NCI-H1417 treated with DMSO at 0.1 percent for 48 hours (cell line): ENCODE measurements around the gene SNX3.

Source experiments
- DNase-seq: peaks from one replicate; lab custom pipeline; 2025; lab: John Stamatoyannopoulos, UW

Gene SNX3

DNA sequence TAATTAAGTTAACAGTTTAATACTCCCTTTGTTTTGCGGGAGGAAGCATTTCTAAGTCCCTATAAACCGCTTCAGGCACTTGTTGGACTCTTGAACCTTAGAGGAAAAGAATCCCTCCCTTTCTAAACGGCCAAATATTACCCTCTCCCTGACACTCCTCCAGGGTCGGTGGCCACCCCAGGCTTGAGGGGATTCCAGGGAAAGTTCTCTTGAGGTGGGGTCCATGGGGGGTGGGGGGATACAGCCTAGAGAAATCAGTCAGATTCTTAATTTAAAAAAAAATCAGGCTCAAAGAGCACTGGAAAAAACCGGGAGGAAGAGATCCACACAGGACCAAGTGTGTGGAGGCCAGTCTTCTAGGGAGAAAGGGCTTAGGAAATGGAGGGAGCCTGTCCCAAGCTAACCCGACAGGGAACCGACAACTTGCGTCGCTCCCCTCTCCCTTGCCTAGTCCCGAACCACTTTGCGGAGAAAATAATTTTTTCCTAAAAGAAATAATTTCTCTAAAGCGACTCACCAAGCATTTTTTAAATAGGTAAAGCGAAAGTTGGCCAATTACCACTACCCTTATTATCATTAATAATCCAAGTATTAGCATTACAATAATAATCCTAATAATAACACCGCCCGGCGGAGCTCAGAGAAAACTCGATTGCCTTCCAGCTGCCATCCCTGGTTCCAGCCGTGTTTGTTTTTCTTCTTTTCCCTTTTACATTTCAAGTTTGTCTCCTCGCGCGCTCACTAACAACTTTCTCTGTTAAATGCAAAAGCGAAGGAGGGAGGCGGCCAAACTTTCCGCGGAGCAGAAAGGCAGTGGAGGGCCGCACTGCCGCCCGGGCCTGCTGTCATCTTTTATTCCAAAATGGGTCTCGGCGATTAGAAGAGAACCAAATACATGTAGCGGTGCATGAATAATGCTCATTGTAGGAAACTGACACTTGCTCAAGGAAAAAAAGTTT lies 90.2 kb downstream of the SNX3 start:
- DNase-seq = no peak

DNA sequence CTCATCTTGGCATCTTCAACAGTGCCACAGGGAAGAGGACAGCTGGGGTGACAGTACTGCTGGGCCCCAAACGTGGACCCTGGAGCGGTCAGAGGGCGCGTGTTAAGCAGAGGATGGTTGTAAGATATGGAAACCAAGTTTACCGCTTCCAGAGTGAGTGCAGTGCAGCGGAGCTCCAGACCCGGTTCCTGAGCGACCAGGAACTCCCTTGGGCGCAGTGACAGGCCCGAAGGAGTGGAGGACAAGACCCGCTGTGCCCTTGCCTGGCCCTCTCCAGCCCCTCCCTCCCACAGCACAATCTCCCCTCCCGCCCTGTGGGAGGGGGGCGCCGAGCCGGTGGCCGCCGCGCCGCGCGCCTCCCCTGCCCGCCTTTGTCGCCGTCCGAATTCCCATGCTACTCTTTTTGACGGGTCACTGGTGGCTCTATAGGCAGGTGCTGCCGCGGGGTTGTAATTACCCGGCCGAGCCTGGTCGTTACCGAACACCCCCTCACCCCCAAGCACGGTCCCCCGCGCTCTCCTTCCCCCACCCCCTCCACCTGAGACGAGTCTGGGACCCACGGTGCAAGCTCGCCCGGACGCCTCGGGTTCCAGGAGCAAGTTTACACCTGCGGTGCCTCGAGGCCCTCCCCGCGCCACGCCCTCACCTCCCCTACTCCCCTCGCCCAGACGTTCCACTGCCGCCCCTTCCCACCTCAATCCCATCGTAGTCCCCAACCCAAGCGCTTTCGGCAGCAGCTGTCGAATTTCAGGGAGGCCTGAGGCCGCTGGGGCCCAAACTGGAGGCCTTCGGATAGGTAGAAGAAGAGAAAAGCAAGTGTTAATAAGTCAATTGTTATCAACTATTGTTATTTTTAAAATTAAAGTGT lies 91.1 kb downstream of the SNX3 start:
- DNase-seq = no peak

DNA sequence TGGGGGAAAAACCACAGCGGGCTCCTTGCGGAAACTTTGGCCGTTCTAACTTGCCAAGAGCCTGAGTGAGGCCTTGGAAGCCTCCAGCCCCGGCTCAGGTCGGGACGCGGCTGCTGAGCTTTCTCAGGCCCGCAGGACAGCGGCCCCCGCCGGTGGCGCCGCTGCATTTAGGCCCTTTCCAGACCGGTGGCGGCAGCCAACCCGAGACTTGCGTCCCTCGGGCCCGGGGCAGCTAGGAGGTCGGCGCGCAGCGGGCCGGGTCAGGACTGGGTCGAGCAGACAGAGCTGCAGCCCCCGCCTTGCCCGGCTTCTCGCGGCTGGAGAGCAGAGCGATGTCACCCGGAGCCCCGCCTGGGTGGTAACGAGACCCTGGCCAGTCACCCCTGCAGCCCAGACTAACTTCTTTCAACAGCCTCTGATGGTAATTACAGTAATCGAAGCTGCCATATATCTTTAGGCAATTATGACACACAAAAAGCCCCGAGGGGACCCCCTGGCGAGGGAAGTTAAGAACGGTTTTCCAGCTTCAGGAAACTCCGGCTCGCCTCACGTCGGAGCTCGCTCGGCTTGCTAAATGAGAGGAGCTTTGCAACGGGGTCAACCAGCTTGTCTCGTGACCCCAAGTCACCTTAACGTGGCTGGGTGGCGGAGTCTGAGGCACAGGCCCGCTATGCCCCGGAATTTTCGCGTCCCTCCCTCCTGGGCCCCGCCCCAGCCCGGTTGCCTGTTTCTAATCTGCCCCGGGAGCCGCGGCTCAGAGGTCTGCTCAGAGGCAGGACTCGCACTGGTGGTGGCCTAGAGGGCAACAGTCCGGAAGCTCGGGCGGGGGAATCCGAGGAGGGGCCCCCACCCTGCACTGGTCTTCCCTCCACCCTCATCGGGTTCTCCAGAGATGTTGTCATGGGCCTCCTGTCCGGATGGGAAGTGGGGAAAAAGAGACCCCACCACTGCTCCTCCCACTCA lies 92.1 kb downstream of the SNX3 start:
- peak; percentile 42 for DNase-seq

DNA sequence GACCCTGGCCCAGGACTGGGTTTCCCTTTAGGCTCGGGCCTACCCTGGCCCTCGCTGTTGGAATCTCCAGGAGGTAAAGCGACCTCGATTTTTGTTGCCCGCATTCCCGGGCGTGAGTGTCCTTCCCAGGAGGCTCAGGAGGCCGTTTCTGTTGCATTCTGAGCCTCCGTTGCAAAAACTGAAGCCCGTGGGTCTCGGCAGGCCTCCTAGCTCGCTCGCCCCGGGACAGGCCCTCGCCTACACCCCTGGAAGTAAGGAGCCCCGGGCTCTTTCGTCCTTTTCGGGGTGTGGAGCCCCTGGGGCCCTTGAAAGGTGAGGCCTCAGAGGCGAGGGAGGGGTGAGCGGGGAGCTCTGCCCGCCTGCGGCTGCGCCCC lies 92.8 kb downstream of the SNX3 start:
- no peak for DNase-seq

DNA sequence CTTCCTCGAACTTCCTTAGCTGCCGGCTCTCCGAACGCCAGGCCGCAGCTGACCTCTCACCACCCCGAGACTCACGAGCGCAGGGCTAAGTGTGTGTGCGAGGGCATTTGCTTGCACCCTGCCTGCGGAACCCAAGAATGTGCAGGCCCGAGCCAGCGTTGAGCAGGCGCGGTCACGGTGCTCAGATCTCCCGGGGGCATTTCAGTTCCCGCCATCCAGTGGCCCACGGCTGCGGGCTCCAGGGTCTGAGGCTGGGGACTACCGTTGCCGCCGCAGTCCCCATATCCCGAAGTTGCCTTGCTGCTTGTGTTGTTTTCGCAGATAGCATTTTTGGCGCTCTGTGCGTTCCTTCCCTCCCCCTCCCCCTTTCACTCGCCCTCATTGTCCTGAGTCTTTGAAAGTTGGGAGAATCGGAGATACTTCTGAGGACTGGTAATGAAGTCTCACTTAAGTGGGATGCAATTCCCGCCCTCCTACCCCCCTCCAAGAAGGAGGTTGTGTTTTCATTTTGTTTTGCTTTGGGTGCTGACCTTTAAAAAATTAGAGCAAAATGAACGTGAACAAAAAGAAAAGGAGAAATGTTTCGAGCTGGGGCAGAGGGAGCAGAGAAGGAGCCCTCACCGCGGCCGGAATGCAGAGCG lies 93.3 kb downstream of the SNX3 start:
- DNase-seq = no peak

DNA sequence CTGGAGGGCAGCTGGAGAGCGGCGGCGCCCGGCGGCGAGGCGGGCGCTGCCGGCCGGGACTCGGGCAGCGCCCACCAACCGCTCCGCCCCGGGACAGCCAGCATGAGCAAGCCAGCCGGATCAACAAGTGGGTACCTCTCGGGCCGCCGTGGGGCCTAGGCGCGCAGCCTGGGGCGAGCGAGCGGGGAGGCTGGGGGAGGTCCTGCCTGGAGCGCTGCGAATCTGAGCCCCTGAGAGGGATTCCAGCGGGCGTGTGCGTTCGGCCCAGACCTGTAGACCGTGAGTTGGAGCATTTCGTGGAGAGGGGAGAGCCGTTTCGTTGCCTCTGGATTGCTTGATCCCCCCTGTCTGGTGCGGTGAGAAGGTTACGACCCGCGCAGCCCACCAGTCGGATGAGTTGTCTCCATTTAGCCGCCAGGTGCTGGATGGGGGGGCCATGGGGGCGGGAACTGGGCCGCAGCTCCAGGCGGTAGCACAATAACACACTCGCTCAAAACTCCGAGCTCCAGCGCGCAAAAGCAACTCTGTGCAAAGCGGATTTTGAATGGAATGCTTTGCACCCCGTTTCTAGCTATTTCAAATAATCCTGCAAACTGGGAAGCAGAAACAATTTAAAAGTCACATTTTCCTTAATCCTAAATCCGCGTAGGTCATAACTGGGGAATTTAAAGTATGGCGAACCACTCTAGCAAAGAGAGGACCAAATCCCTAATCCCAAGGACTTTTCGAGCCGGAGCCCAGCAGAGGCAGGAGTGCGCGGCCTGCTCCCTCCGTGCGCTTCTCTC lies 94.0 kb downstream of the SNX3 start:
- DNase-seq = no peak

DNA sequence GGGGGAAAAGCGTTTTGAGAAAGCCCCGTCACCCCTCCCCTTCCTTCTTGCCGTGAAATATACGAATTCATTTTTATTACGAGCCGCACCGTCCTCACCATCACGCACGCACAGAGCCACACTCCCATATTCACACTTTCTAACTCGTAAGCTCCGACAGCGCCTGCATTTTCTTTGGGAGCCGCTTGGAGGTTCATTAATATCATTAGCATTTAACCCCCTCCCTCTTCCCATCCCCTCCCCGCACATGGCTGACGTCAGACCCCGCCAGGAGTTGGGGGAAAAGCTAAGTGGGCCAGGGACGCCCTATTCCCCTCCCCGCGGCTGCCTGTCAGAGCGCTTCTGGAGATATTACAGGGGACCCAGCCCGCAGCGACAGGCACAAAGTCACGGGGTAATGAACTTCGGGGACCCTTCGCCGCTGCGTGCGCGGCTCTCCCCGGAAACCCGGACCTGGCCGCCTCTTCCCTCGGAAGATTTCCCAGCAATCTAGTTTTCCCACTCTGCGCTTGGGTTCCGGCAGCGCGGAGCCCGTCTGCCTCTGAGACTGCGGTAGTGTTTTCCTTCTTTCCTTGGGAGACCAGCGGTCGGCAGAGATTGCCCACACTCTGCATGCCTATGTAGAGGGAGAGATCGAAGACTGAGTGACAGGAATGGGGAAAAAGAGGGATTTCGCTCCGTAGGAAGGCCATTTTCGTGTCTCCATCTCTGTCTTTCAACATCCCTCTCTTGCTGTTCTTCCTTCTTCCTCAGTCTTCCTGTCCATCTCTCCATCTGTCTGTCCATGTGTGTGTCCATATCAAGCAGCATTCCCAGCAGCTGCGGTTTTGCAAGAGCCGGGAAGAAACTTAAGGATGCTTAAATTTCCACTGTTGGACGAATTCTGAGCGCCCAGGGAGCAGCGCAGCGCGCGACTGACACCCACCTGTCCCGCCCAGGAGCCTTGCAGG lies 94.9 kb downstream of the SNX3 start, which contains the start of gene NR2E1:
TSS of gene NR2E1 (plus strand) at position 309 of the 950 bp plus-strand sequence. CDS start 744 bp downstream, outside the sequence.
- DNase-seq = no peak

DNA sequence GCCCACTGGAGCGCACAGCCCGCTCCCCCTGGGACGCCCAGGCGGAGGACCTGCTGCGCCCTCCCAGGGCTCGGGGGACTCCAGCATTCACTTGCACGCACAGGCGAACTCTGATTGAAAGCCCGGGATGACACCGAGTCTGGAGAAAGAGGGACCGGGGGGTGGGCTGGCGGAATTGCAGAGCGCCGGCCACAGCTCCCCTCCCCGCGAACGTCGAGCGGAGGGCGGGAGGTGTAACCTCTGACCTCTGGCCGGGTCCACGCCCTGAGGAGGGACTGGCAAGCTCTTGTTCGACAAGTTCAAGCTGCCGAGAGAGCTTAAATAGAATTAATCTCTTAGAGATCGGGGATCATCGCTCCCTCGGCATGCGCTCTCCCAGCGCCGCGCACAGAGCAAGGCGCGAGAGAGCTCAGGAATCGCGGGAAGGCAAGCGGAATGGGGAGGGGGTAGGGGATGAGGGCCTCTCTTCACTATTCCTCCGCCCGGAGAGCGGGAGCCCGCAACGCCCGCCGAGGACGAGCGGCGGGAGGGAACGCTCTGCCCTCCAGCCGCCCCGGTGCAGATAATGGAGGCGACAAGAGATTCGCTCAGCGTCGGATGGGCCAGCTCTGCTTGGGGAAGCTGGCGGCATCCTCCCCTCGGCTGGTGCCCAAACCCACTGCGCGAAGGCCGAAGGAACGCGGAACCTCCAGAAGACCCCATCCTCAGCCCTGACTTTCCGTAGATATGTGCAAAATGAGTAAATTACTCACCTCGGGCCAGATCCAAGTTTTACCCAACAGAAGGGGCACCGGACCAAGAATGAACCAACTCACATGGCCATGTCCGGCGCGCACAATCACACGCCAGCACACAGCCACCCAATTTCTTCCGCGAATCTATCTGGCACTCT lies 95.8 kb downstream of the SNX3 start:
- DNase-seq = no peak

DNA sequence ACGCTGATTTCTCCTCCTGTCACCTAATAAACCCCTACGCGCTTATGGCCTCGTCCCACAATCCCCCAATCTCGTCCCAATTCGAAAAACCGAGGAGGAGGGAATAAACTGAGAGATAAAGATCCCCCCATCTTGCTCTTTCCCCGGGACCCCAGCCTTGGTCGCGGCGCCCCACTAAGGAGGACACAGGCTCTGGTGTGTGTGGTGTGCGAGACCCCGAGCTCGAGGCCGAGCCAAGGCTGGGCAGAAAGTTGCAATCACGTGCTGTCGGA lies 96.4 kb downstream of the SNX3 start:
- no peak for DNase-seq

DNA sequence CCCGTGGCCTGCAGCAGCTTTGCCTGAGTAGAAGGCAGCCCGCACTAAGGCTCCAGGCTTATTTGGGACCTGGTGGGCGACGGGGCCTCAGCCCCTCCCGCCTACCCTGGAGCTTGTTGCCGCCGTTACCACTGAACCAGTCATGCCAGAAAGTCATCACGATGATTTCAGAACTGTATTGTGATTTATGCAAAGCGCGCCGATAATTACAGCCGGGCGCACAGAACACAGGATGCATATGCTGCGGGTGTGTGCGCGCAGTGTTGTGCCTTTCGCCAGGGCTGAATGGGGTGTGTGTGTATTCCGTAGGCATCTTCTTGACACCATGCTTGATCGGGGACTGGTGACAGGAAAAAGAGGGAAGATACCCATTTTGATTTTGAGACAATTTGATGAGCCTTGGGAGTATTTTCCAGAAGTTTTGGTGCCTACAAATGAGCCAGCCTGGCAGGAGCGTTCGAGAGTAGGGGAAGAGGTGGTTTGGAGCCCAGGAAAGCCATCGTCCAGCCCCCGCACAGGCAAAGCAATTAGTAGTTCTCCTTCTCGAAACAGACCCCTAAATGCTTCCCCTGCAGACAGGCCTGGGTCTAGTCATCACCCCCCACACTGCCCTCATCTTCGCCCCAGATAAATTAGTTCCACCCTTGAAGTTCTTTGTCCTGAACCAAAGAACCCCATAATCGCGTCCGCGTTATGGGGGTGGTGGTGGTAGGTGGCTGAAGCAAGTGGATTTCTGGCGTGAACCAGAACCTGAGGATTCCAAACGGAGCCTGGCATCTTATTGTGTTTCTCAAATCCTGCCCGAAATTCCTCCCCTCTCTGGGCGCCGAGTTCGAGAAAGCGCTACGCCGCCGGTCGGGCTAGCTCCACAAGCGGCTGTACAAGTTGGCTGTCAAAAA lies 96.9 kb downstream of the SNX3 start:
- DNase-seq = no peak

DNA sequence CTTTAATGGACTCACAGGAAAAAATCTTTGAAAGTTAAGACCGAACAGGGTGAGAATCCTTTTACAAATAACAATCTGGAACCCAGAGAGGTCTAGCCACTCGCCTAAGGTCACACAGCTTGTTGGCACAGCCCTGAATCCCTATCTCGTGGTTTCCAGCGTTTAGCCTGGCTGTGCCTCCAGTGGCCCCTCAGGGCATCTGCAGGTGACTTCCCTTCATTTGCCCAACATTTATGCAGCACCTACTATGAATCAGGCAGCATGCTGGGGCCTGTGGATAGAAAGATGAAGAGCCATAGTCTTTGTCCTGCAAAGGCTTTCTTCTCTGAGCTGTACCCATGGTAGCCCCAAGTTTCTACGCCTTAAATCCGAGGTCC lies 97.6 kb downstream of the SNX3 start:
- DNase-seq = no peak

DNA sequence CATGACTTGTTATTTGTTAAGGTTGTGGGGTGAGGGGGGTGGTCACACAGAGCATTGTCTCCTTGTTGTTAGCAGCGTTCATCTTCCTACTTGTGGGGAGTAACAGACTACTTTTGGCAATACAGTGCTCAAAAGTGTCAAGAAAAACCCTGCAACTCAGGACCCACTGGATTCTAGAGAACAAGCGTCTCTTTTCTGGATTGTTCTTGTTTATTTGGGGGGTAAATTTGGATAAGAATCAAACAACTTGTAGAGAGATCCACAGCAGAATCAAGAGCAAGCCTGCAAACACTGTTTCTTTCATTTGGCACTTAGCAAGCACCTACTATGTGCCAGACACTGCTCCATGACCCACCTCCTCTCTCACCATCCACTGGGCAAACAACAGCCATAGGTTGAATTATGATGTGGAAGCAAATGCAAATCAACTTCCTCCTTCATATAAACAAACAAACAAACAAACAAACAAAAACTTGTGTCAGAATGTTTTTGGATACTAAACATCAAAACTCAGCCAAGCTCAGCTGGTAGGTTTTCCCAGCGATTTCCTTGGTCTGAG lies 99.0 kb downstream of the SNX3 start:
- no peak for DNase-seq
